ENCODE data around the gene ZNF311. TPM values are rescaled to one million over a fixed set of nuclear protein-coding genes. Genes with fewer than 3 reads are reported as not detected.
"Not testable (repeated sequence)": the region's sequence is repeated elsewhere in the genome, so short reads cannot be mapped to it uniquely, and the experiment has no call there.

Gene ZNF311
- total RNA-seq, 1 donor from 2014 or later, result 0.25 TPM

DNA sequence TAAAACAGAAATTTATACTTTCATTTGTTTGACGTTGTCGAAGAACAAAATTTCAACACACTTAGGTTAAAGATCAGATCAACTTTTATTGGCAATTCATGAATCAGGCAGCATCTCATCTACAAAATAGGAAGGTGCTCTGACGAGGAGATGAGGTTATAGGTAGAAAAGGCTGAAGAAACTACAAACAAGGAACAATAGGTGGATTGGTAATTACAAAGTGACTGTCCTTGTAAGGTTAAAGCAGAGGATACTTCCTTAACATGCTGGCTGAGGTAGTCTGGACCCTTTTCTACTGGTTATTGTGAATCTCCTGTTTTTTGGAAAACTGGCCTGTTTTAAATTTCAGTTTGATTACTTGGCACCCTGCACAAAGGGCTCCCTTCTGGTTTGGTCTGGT is 48.8 kb downstream of the ZNF311 start:
- no peak for TF ChIP-seq CTCF (IDR thresholded peaks at IDR 0.05)
- no peak for TF ChIP-seq POLR2A (IDR thresholded peaks at IDR 0.05)
- no peak for TF ChIP-seq POLR2AphosphoS5 (IDR thresholded peaks at IDR 0.05; ENCODE audit: insufficient read depth in 1 of 2, low read depth in 1 of 2)
- Histone ChIP-seq H3K9me3 (no peaks in the 10 kb centered on the region), H3K4me1 (peaks cover 9% of the 10 kb centered on the region), H3K36me3 (no peaks in the 10 kb centered on the region), H3K4me3 (no peak overlapping the region), H3K27ac (no peak overlapping the region), H3K27me3 (no peaks in the 10 kb centered on the region)
- no peak for DNase-seq (ENCODE audit: extremely low spot score in 2 of 2)
- intact Hi-C loops (cut with DNase I), result no loop called here

DNA sequence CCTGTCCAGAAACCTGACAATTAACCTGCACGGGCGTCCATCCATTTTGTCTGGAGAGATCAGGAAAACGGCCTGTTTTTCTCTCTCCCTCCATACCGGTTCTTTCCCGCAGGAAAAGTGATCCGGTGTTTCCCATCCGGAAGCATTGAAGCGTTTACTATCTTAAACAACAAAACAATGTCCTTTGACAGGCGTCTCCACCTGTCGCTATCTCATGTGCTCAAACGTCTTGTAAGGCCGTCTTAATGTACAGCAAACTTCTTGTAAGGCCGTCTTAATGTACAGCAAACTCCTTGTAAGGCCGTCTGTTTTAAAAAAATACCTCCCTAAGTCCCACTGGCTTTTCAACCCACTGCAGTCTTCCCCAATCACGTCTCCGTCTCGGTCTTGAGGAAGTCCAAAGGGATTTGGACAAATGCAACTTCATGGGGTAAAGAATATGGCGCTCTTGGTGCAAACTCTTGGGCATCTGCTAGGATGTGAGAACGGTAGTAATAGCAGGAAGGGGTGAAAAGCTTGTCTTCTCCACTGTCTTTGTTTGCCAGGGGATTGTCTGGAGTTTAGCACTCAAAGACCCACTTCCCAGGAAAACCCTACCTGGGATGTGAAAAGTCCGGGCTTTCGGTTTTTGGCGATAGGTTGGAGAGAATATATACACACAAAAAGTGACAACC is 51.4 kb downstream of the ZNF311 start:
- no peaks in the 10 kb centered on the region for H3K9me3 ChIP-seq
- no peak overlapping the region for H3K27ac ChIP-seq
- intact Hi-C loops (cut with DNase I), result no loop called here
- peaks cover 9% of the 10 kb centered on the region for H3K4me1 ChIP-seq
- no peak for TF ChIP-seq CTCF (IDR thresholded peaks at IDR 0.05)
- TF ChIP-seq POLR2AphosphoS5 (IDR thresholded peaks at IDR 0.05; ENCODE audit: insufficient read depth in 1 of 2, low read depth in 1 of 2), result no peak
- TF ChIP-seq POLR2A (IDR thresholded peaks at IDR 0.05), result no peak
- peak overlapping the region; percentile 18 to 22 for H3K4me3 ChIP-seq
- DNase-seq (ENCODE audit: extremely low spot score in 2 of 2), result no peak
- no peaks in the 10 kb centered on the region for H3K36me3 ChIP-seq
- H3K27me3 ChIP-seq, result no peaks in the 10 kb centered on the region

DNA sequence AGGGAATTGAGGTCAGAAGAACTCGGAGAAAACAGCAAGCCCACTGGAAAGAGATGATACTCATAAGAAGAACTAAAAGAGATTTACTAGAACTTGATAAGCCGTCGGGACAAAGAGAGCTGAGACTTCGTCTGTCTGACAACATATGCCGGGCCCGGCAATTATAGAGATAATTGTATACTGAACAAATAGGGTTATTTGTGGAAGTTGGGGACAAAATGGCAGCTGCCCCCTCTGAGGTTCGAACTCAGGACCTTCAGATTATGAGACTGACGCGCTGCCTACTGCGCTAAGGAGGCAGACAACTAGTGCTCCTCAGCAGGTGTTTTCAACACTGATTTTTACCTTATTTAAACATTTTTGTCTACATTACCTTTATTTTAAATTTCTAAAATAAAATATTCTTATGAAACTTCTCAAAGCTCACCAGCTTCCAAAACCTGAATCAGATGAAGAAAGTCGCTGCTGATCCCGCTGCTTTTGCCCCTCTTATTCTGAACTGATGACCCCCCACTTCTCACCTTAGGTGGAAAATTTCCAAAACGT is 52.0 kb downstream of the ZNF311 start:
- peak overlapping the region; percentile 18 to 22 for H3K4me3 ChIP-seq
- TF ChIP-seq POLR2AphosphoS5 (IDR thresholded peaks at IDR 0.05; ENCODE audit: insufficient read depth in 1 of 2, low read depth in 1 of 2) (no peak), POLR2A (IDR thresholded peaks at IDR 0.05) (no peak), CTCF (IDR thresholded peaks at IDR 0.05) (no peak)
- H3K36me3 ChIP-seq, result no peaks in the 10 kb centered on the region
- DNase-seq (ENCODE audit: extremely low spot score in 2 of 2), result no peak
- no peak overlapping the region for H3K27ac ChIP-seq
- H3K4me1 ChIP-seq, result peaks cover 9% of the 10 kb centered on the region
- no peaks in the 10 kb centered on the region for H3K9me3 ChIP-seq
- intact Hi-C loops (cut with DNase I), result no loop called here
- H3K27me3 ChIP-seq, result no peaks in the 10 kb centered on the region

DNA sequence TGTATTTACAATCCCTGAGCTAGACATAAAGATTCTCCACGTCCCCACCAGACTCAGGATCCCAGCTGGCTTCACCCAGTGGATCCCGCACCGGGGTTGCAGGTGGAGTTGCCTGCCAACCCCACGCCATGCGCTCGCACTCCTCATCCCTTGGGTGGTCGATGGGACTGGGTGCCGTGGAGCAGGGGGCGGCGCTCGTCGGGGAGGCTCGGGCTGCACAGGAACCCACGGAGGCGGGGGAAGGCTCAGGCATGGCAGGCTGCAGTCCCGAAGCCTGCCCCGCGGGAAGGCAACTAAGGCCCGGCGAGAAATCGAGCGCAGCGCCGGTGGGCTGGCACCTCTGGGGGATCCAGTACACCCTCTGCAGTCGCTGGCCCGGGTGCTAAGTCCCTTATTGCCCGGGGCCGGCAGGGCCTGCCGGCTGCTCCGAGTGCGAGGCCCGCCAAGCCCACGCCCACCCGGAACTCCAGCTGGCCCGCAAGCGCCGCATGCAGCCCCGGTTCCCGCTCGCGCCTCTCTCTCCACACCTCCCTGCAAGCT is 55.4 kb downstream of the ZNF311 start:
- H3K27me3 ChIP-seq; H3K27ac ChIP-seq; intact Hi-C loops (cut with DNase I); H3K4me1 ChIP-seq; DNase-seq (ENCODE audit: extremely low spot score in 2 of 2); H3K9me3 ChIP-seq; H3K36me3 ChIP-seq; H3K4me3 ChIP-seq: not testable (repeated sequence)

- Histone ChIP-seq H3K4me1 (peaks cover 9% of the 10 kb centered on the region), H3K27ac (no peak overlapping the region), H3K27me3 (no peaks in the 10 kb centered on the region), H3K4me3 (no peak overlapping the region), H3K9me3 (no peaks in the 10 kb centered on the region), H3K36me3 (no peaks in the 10 kb centered on the region)
- DNase-seq (ENCODE audit: extremely low spot score in 2 of 2), result no peak
- TF ChIP-seq CTCF (IDR thresholded peaks at IDR 0.05), result no peak
- no peak for TF ChIP-seq POLR2A (IDR thresholded peaks at IDR 0.05)
- no peak for TF ChIP-seq POLR2AphosphoS5 (IDR thresholded peaks at IDR 0.05; ENCODE audit: insufficient read depth in 1 of 2, low read depth in 1 of 2)
- intact Hi-C loops (cut with DNase I), result no loop called here
Measured at GRCh38 chr6:28948782-28949486, 56.2 kb downstream of the ZNF311 start.
